Colonic mucosa (tissue), 4 donors: Measurements from ENCODE around the gene MEI4. TPM values are rescaled to one million over a fixed set of nuclear protein-coding genes. Genes with fewer than 3 reads are reported as not detected.
"Not testable (repeated sequence)": the region's sequence is repeated elsewhere in the genome, so short reads cannot be mapped to it uniquely, and the experiment has no call there.

ENCODE experiments used
- DNase-seq: peaks from one replicate; pipeline ENCODE4 v3.0.0-alpha.2; 2020
- H3K27ac ChIP-seq: fragments of 200-600 bp; one replicate; pipeline ENCODE4 v1.8.0; 2021
- H3K27me3 ChIP-seq: fragments of 200-600 bp; one replicate; pipeline ENCODE4 v1.8.0; 2021
- H3K36me3 ChIP-seq: fragments of 200-600 bp; one replicate; pipeline ENCODE4 v1.8.0; 2021
- H3K4me1 ChIP-seq: fragments of 200-600 bp; one replicate; pipeline ENCODE4 v1.8.0; 2021; ENCODE audit warnings: mild to moderate bottlenecking
- H3K4me3 ChIP-seq: fragments of 200-600 bp; one replicate; pipeline ENCODE4 v1.8.0; 2021
- H3K9ac ChIP-seq, 2 donors: one replicate each; pipeline ENCODE4 v1.7.0; 2013; ENCODE audit warnings: control low read depth in 2 of 2, low read depth in 2 of 2, low read length in 2 of 2
- H3K9me3 ChIP-seq: fragments of 200-600 bp; one replicate; pipeline ENCODE4 v1.8.0; 2021
- intact Hi-C: fragments of 100-400 bp; cut with DNase I; formaldehyde crosslinking; loops from one replicate; pipeline ENCODE4 v1.14.1; 2022
- total RNA-seq, 2 donors: library from RNA; stranded (reverse); fragmentation: NEBNext Ultra II Directional in 1 of 2; extraction: Animal tissue kit (Norgen Biotek cat#: 25700) in 1 of 2; gene quantifications; one replicate each; pipeline ENCODE4 v1.2.1, GENCODE V29; 2021
- TF ChIP-seq, protein P1 (sequence below): fragments of 200-600 bp; IDR thresholded peaks from one replicate; pipeline ENCODE4 v1.8.0; 2022; ENCODE audit warnings: antibody characterized with exemption, mild to moderate bottlenecking
- donor health status: healthy.
- donor health status: DM: no; HTN: no; CAD: no.
- donor health status: DM: no; HTN: no; CAD: no.

Gene MEI4
- total RNA-seq, 2 donors from 2014 or later: not detected

DNA sequence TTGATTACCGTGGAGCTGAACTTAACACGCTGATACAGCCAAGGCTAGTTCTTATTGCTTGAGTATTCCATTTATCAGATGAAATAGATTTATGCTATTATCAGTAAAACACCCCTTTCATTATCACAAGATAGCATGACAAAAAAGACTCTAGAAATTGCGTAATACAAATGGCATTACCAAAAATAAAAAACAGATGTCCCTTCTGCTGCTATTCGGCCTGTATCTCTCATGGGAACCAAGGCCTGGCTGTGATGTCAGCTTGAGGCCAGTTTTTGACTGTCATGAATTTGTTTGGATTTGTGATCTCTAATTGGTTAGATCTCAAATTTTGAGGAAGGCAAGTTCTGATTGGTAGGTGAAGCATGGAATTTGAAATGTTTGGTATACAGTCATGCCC is 25.2 kb downstream of the MEI4 start:
- no peak for DNase-seq
- intact Hi-C loops: no loop called here

DNA sequence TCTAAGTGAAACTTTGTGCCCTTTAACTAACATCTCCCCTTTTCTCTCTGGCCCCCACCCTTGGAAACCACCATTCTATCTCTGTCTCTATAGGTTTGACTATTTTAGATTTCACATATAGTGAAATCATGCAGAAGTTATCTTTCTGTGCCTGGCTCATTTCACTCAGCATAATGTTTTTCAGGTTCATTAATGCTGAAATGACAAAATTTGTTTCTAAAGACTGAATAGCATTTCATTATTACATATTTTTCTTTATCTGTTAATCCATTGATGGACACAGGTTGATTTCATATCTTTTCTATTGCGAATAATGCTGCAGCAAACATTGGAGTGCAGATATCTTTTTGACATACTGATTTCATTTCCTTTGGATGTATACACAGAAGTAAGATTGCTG is 30.7 kb downstream of the MEI4 start:
- intact Hi-C loops: no loop called here
- no peaks in the 10 kb centered on the region for H3K9me3 ChIP-seq
- no peak overlapping the region for H3K4me3 ChIP-seq
- no peak overlapping the region for H3K9ac ChIP-seq
- no peaks in the 10 kb centered on the region for H3K36me3 ChIP-seq
- no peak overlapping the region for H3K27ac ChIP-seq
- DNase-seq: no peak
- H3K4me1 ChIP-seq: no peaks in the 10 kb centered on the region
- no peaks in the 10 kb centered on the region for H3K27me3 ChIP-seq
- TF ChIP-seq, protein P1, sequence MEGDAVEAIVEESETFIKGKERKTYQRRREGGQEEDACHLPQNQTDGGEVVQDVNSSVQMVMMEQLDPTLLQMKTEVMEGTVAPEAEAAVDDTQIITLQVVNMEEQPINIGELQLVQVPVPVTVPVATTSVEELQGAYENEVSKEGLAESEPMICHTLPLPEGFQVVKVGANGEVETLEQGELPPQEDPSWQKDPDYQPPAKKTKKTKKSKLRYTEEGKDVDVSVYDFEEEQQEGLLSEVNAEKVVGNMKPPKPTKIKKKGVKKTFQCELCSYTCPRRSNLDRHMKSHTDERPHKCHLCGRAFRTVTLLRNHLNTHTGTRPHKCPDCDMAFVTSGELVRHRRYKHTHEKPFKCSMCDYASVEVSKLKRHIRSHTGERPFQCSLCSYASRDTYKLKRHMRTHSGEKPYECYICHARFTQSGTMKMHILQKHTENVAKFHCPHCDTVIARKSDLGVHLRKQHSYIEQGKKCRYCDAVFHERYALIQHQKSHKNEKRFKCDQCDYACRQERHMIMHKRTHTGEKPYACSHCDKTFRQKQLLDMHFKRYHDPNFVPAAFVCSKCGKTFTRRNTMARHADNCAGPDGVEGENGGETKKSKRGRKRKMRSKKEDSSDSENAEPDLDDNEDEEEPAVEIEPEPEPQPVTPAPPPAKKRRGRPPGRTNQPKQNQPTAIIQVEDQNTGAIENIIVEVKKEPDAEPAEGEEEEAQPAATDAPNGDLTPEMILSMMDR: no peak

More for the DNA sequence above, 25.2 kb downstream of the MEI4 start:
- H3K4me1 ChIP-seq: no peaks in the 10 kb centered on the region
- H3K36me3 ChIP-seq: no peaks in the 10 kb centered on the region
- no peak overlapping the region for H3K27ac ChIP-seq
- H3K27me3 ChIP-seq: no peaks in the 10 kb centered on the region
- TF ChIP-seq, protein P1: no peak
- no peak overlapping the region for H3K4me3 ChIP-seq
- H3K9me3 ChIP-seq: no peaks in the 10 kb centered on the region
- no peak overlapping the region for H3K9ac ChIP-seq

DNA sequence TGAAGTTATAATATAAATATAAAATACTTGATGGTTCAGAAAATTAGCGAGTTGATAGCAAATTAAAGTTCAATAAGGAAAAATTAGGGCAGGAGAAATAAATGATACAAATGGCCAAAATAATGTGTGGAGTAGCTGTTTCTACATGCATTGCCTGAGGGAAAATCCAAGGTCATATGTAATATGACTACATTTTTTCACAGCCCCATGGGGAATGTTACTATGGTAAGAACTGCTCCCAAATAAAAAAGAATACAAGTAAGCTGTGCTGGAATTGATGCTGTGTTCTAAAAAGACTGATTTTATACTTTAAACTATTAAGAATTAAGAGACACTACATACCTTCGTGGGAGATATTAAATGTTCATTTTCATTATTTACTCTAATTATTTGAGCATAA is 34.1 kb downstream of the MEI4 start:
- no peaks in the 10 kb centered on the region for H3K36me3 ChIP-seq
- H3K9me3 ChIP-seq: no peaks in the 10 kb centered on the region
- H3K4me1 ChIP-seq: no peaks in the 10 kb centered on the region
- no peak overlapping the region for H3K27ac ChIP-seq
- TF ChIP-seq, protein P1: no peak
- intact Hi-C loops: no loop called here
- H3K27me3 ChIP-seq: no peaks in the 10 kb centered on the region
- no peak for DNase-seq
- H3K4me3 ChIP-seq: no peak overlapping the region
- no peak overlapping the region for H3K9ac ChIP-seq

DNA sequence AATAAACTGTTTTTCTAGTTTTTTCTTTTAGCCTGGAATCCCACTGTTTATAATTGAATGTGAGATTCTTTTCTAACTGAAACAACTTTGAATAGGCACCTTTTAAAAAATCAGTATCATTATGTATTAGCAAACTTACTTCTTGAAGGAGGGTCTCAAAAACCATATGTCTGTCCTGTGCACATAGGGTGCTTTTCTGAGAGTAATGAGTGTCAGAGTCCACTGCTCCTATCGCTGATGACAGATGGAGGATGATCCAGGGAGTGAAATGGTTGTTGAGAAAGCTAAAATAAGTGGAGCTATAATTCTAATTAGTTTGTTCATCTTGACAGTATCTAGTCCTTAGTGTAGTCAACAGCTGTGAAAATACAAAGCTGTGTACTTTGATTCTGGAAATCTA is 35.8 kb downstream of the MEI4 start:
- no peaks in the 10 kb centered on the region for H3K4me1 ChIP-seq
- TF ChIP-seq, protein P1: no peak
- no peaks in the 10 kb centered on the region for H3K27me3 ChIP-seq
- no peak overlapping the region for H3K4me3 ChIP-seq
- DNase-seq: no peak
- H3K9me3 ChIP-seq: no peaks in the 10 kb centered on the region
- intact Hi-C loops: no loop called here
- no peak overlapping the region for H3K9ac ChIP-seq
- H3K27ac ChIP-seq: no peak overlapping the region
- H3K36me3 ChIP-seq: no peaks in the 10 kb centered on the region

DNA sequence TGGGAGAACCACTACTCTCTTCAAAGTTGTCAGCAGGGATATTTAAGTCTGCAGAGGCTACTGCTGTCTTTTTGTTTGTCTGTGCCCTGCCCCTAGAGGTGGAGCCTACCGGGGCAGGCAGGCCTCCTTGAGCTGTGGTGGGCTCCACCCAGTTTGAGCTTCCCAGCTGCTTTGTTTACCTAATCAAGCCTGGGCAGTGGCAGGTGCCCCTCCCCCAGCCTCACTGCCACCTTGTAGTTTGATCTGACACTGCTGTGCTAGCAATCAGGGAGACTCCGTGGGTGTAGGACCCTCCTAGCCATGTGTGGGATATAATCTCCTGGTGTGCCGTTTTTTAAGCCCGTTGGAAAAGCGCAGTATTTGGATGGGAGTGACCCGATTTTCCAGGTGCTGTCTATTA is 47.3 kb downstream of the MEI4 start:
- DNase-seq, intact Hi-C loops, H3K27ac ChIP-seq: not testable (repeated sequence)

GRCh38 chr6:77707603-77708002 is 54.8 kb downstream of the MEI4 start:
- no peaks in the 10 kb centered on the region for H3K4me1 ChIP-seq
- TF ChIP-seq, protein P1: no peak
- no peaks in the 10 kb centered on the region for H3K9me3 ChIP-seq
- no peak for DNase-seq
- H3K9ac ChIP-seq: no peak overlapping the region
- H3K27ac ChIP-seq: no peak overlapping the region
- no peak overlapping the region for H3K4me3 ChIP-seq
- intact Hi-C loops: no loop called here
- H3K36me3 ChIP-seq: no peaks in the 10 kb centered on the region
- no peaks in the 10 kb centered on the region for H3K27me3 ChIP-seq

More for the DNA sequence above, 47.3 kb downstream of the MEI4 start:
- not testable (repeated sequence) for H3K9me3 ChIP-seq, H3K36me3 ChIP-seq, H3K9ac ChIP-seq, H3K4me3 ChIP-seq, H3K27me3 ChIP-seq, H3K4me1 ChIP-seq
